Measurements from ENCODE around the gene GHSR.

The GHSR gene

DNA sequence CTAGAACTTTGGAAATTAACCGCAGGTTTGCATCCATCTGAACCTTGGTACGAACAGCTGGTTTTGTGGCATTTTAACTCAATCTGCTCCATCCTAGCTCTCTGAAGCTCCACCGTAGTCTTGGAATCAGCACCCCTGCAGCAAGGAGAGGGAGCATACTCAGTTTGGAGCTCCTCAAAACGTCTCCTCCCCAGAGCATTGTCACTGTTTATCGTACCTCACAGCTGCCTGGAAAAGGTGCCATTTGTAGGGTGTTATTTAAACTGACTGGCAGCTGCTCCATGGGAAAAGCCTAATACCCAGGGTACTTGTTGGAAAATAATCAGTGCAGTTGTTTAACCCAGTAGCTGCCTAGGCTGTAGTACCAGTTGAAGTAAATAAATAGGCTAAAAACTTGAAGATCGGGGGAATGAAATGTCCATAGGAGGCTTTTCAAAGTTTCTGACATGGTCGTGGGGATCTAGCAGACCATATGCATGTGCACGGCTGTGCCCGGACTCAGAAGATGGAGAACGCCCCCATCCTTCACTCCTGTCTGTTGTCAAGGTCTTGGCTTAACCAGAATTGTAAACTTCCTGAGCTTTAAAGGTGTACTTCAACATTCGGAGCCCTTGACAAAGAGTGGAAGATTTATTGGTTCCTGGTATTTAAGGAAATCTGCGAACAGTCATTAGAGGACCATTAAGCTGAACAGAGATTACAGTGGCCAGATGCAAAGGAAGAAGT lies 43.9 kb downstream of the GHSR start:
- H3K79me1 ChIP-seq (ENCODE audit: low read depth, low read length), result no peaks in the 10 kb centered on the region
- no CpG with 5 or more reads among the region's 12 CpGs for WGBS, 2 donors (ENCODE audit: extremely low coverage in 2 of 2, insufficient read length in 2 of 2, insufficient replicate concordance in 1 of 2)
- no peak for DNase-seq (ENCODE audit: low spot score)

GRCh38 chr3:172402892-172403643 lies 45.2 kb downstream of the GHSR start:
- Histone ChIP-seq H3K36me3 (replicated peaks in 1 of 2; ENCODE audit: control insufficient read depth in 2 of 2, insufficient read depth in 2 of 2, low read length in 2 of 2) (peaks cover 0 to 29% of the 10 kb centered on the region in 2 donors), H3K23ac (ENCODE audit: low read depth, low read length, poor library complexity) (no peak overlapping the region), H2BK15ac (ENCODE audit: low read length) (no peak overlapping the region), H3K9ac (ENCODE audit: low read depth, low read length, poor library complexity) (no peak overlapping the region), H4K91ac (ENCODE audit: low read depth, low read length, poor library complexity) (no peak overlapping the region), H2BK5ac (ENCODE audit: low read length) (no peak overlapping the region), H2AK5ac (ENCODE audit: low read depth, low read length) (no peak overlapping the region), H2BK120ac (ENCODE audit: low read depth, low read length) (no peak overlapping the region), H3K14ac (ENCODE audit: low read length) (no peak overlapping the region), H2AFZ (ENCODE audit: low read length) (no peak overlapping the region), H3K27me3 (ENCODE audit: control insufficient read depth in 3 of 3, insufficient read depth in 3 of 3, low read depth in 1 of 3, low read length in 3 of 3) (no peaks in the 10 kb centered on the region), H4K8ac (ENCODE audit: low read depth, low read length) (no peak overlapping the region), H3K27ac (replicated peaks; ENCODE audit: low read length) (no peak overlapping the region), H2BK12ac (ENCODE audit: low read length) (no peak overlapping the region), H3K4me1 (ENCODE audit: control insufficient read depth in 2 of 2, insufficient read depth in 1 of 2, low read depth in 1 of 2, low read length in 2 of 2) (no peaks in the 10 kb centered on the region), H3K18ac (ENCODE audit: low read length) (no peak overlapping the region), H3K9me3 (replicated peaks in 1 of 2; ENCODE audit: control insufficient read depth in 2 of 2, insufficient read depth in 1 of 2, low read depth in 1 of 2, low read length in 2 of 2) (peaks cover 0 to 3% of the 10 kb centered on the region in 2 donors), H3K4ac (ENCODE audit: low read length) (no peak overlapping the region), H3K4me2 (ENCODE audit: insufficient read depth, low read length, poor library complexity, severe bottlenecking) (no peak overlapping the region), H3K4me3 (ENCODE audit: low read length in 2 of 2) (no peak overlapping the region), H3K79me1 (ENCODE audit: low read depth, low read length) (no peaks in the 10 kb centered on the region)
- no CpG with 5 or more reads among the region's 8 CpGs for WGBS, 2 donors (ENCODE audit: extremely low coverage in 2 of 2, insufficient read length in 2 of 2, insufficient replicate concordance in 1 of 2)
- DNase-seq (ENCODE audit: low spot score), result no peak

More for the DNA sequence above, 43.9 kb downstream of the GHSR start:
- no peak overlapping the region for H2BK15ac ChIP-seq (ENCODE audit: low read length)
- peaks cover 0 to 3% of the 10 kb centered on the region in 2 donors for H3K9me3 ChIP-seq (replicated peaks in 1 of 2; ENCODE audit: control insufficient read depth in 2 of 2, insufficient read depth in 1 of 2, low read depth in 1 of 2, low read length in 2 of 2)
- peaks cover 0 to 17% of the 10 kb centered on the region in 2 donors for H3K36me3 ChIP-seq (replicated peaks in 1 of 2; ENCODE audit: control insufficient read depth in 2 of 2, insufficient read depth in 2 of 2, low read length in 2 of 2)
- no peak overlapping the region for H3K14ac ChIP-seq (ENCODE audit: low read length)
- H4K8ac ChIP-seq (ENCODE audit: low read depth, low read length), result no peak overlapping the region
- no peak overlapping the region for H3K4me3 ChIP-seq (ENCODE audit: low read length in 2 of 2)
- H3K18ac ChIP-seq (ENCODE audit: low read length), result no peak overlapping the region
- no peak overlapping the region for H2AFZ ChIP-seq (ENCODE audit: low read length)
- H3K4me1 ChIP-seq (ENCODE audit: control insufficient read depth in 2 of 2, insufficient read depth in 1 of 2, low read depth in 1 of 2, low read length in 2 of 2), result no peaks in the 10 kb centered on the region
- no peak overlapping the region for H2AK5ac ChIP-seq (ENCODE audit: low read depth, low read length)
- H2BK120ac ChIP-seq (ENCODE audit: low read depth, low read length), result no peak overlapping the region
- no peak overlapping the region for H2BK12ac ChIP-seq (ENCODE audit: low read length)
- H4K91ac ChIP-seq (ENCODE audit: low read depth, low read length, poor library complexity), result no peak overlapping the region
- no peak overlapping the region for H3K4me2 ChIP-seq (ENCODE audit: insufficient read depth, low read length, poor library complexity, severe bottlenecking)
- no peak overlapping the region for H3K23ac ChIP-seq (ENCODE audit: low read depth, low read length, poor library complexity)
- no peaks in the 10 kb centered on the region for H3K27me3 ChIP-seq (ENCODE audit: control insufficient read depth in 3 of 3, insufficient read depth in 3 of 3, low read depth in 1 of 3, low read length in 3 of 3)
- H3K9ac ChIP-seq (ENCODE audit: low read depth, low read length, poor library complexity), result no peak overlapping the region
- no peak overlapping the region for H2BK5ac ChIP-seq (ENCODE audit: low read length)
- no peak overlapping the region for H3K27ac ChIP-seq (replicated peaks; ENCODE audit: low read length)
- H3K4ac ChIP-seq (ENCODE audit: low read length), result no peak overlapping the region

DNA sequence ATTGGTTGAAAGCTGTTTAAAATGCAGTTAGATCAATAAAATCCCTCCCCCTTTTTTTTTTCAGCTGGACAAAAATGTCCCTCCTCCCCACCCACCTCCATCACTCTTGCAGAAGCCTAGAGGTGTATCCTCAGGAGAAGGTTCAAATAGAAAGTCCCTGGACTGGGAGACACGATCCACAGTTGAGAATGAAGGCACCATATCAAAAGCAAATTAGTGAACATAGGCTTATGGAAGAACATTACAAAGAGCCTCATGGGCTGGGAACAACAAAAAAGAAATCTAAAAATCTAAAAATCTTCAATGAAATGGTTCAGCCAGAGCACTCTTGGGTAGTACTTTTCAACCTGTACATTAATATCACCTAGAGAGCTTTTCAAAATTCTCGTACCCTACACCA lies 46.2 kb downstream of the GHSR start:
- no peak for DNase-seq (ENCODE audit: low spot score)
- H3K18ac ChIP-seq (ENCODE audit: low read length), result no peak overlapping the region
- no peak overlapping the region for H3K27ac ChIP-seq (replicated peaks; ENCODE audit: low read length)
- no peak overlapping the region for H2BK5ac ChIP-seq (ENCODE audit: low read length)
- no peak overlapping the region for H3K9ac ChIP-seq (ENCODE audit: low read depth, low read length, poor library complexity)
- no peak overlapping the region for H3K4me2 ChIP-seq (ENCODE audit: insufficient read depth, low read length, poor library complexity, severe bottlenecking)
- H3K14ac ChIP-seq (ENCODE audit: low read length), result no peak overlapping the region
- no peak overlapping the region for H2BK15ac ChIP-seq (ENCODE audit: low read length)
- no peak overlapping the region for H2AK5ac ChIP-seq (ENCODE audit: low read depth, low read length)
- H4K8ac ChIP-seq (ENCODE audit: low read depth, low read length), result no peak overlapping the region
- H3K23ac ChIP-seq (ENCODE audit: low read depth, low read length, poor library complexity), result no peak overlapping the region
- peaks cover 0 to 3% of the 10 kb centered on the region in 2 donors for H3K9me3 ChIP-seq (replicated peaks in 1 of 2; ENCODE audit: control insufficient read depth in 2 of 2, insufficient read depth in 1 of 2, low read depth in 1 of 2, low read length in 2 of 2)
- H2BK12ac ChIP-seq (ENCODE audit: low read length), result no peak overlapping the region
- no CpG with 5 or more reads among the region's 2 CpGs for WGBS, 2 donors (ENCODE audit: extremely low coverage in 2 of 2, insufficient read length in 2 of 2, insufficient replicate concordance in 1 of 2)
- no peak overlapping the region for H4K91ac ChIP-seq (ENCODE audit: low read depth, low read length, poor library complexity)
- H3K4me1 ChIP-seq (ENCODE audit: control insufficient read depth in 2 of 2, insufficient read depth in 1 of 2, low read depth in 1 of 2, low read length in 2 of 2), result no peaks in the 10 kb centered on the region
- H2AFZ ChIP-seq (ENCODE audit: low read length), result no peak overlapping the region
- no peaks in the 10 kb centered on the region for H3K79me1 ChIP-seq (ENCODE audit: low read depth, low read length)
- H3K27me3 ChIP-seq (ENCODE audit: control insufficient read depth in 3 of 3, insufficient read depth in 3 of 3, low read depth in 1 of 3, low read length in 3 of 3), result no peaks in the 10 kb centered on the region
- H3K4me3 ChIP-seq (ENCODE audit: low read length in 2 of 2), result no peak overlapping the region
- H3K4ac ChIP-seq (ENCODE audit: low read length), result no peak overlapping the region
- peaks cover 2 to 39% of the 10 kb centered on the region in 2 donors for H3K36me3 ChIP-seq (replicated peaks in 1 of 2; ENCODE audit: control insufficient read depth in 2 of 2, insufficient read depth in 2 of 2, low read length in 2 of 2)
- no peak overlapping the region for H2BK120ac ChIP-seq (ENCODE audit: low read depth, low read length)

GRCh38 chr3:172398484-172398883 lies 49.8 kb downstream of the GHSR start:
- Histone ChIP-seq H3K14ac (ENCODE audit: low read length) (no peak overlapping the region), H3K27me3 (ENCODE audit: control insufficient read depth in 3 of 3, insufficient read depth in 3 of 3, low read depth in 1 of 3, low read length in 3 of 3) (no peaks in the 10 kb centered on the region), H3K9me3 (replicated peaks in 1 of 2; ENCODE audit: control insufficient read depth in 2 of 2, insufficient read depth in 1 of 2, low read depth in 1 of 2, low read length in 2 of 2) (peaks cover 0 to 1% of the 10 kb centered on the region in 2 donors), H4K8ac (ENCODE audit: low read depth, low read length) (no peak overlapping the region), H3K9ac (ENCODE audit: low read depth, low read length, poor library complexity) (no peak overlapping the region), H3K18ac (ENCODE audit: low read length) (no peak overlapping the region), H2BK12ac (ENCODE audit: low read length) (no peak overlapping the region), H2AK5ac (ENCODE audit: low read depth, low read length) (no peak overlapping the region), H3K23ac (ENCODE audit: low read depth, low read length, poor library complexity) (no peak overlapping the region), H3K4me3 (ENCODE audit: low read length in 2 of 2) (no peak overlapping the region), H3K4me1 (ENCODE audit: control insufficient read depth in 2 of 2, insufficient read depth in 1 of 2, low read depth in 1 of 2, low read length in 2 of 2) (peaks cover 0 to 2% of the 10 kb centered on the region in 2 donors), H4K91ac (ENCODE audit: low read depth, low read length, poor library complexity) (no peak overlapping the region), H2BK120ac (ENCODE audit: low read depth, low read length) (no peak overlapping the region), H3K4me2 (ENCODE audit: insufficient read depth, low read length, poor library complexity, severe bottlenecking) (no peak overlapping the region), H3K79me1 (ENCODE audit: low read depth, low read length) (no peaks in the 10 kb centered on the region), H2BK15ac (ENCODE audit: low read length) (no peak overlapping the region), H2AFZ (ENCODE audit: low read length) (no peak overlapping the region), H2BK5ac (ENCODE audit: low read length) (no peak overlapping the region), H3K4ac (ENCODE audit: low read length) (no peak overlapping the region), H3K27ac (replicated peaks; ENCODE audit: low read length) (no peak overlapping the region), H3K36me3 (replicated peaks in 1 of 2; ENCODE audit: control insufficient read depth in 2 of 2, insufficient read depth in 2 of 2, low read length in 2 of 2) (peaks cover 4 to 53% of the 10 kb centered on the region in 2 donors)
- DNase-seq (ENCODE audit: low spot score), result no peak
- WGBS, 2 donors (ENCODE audit: extremely low coverage in 2 of 2, insufficient read length in 2 of 2, insufficient replicate concordance in 1 of 2), result no CpG with 5 or more reads among the region's 4 CpGs
